Measurements from ENCODE around the gene FAM131A. TPM values are rescaled to one million over a fixed set of nuclear protein-coding genes. Genes with fewer than 3 reads are reported as not detected.

Gene FAM131A
- total and polyA plus RNA-seq, 9 of the 15 experiments (the other 6 are each of a cell fraction or from before 2014, with no cell fraction given): 0.48 to 11.1 (median 4.3) TPM

GRCh38 chr3:184314363-184314699 lies 23.1 kb upstream of the FAM131A start, which contains the start of gene EIF4G1 (continued):
- TF ChIP-seq GMEB1 (CRISPR knock-in tag; IDR thresholded peaks at IDR 0.05): peak; percentile 84
- no peak for TF ChIP-seq POLR2AphosphoS5 (IDR thresholded peaks at IDR 0.05; ENCODE audit: control insufficient read depth, insufficient read depth, low read depth, low read length)
- no peak for TF ChIP-seq ERF (CRISPR knock-in tag; IDR thresholded peaks at IDR 0.05)
- peak; percentile 85 for TF ChIP-seq POLR2G (IDR thresholded peaks at IDR 0.05; ENCODE audit: low read depth, low read length)
- TF ChIP-seq ZNF639 (CRISPR knock-in tag; conservative IDR thresholded peaks at IDR 0.05 in 1 of 2, IDR thresholded peaks at IDR 0.05 in 1 of 2): peak in 1 of 2 experiments; percentile 71; a peak in 1 of 4 replicates
- TF ChIP-seq SP1 (CRISPR knock-in tag; IDR thresholded peaks at IDR 0.05): peak; percentile 56
- peak; percentile 49; the same call in 1 of the 2 replicates for TF ChIP-seq JUN (IDR thresholded peaks at IDR 0.05; ENCODE audit: borderline replicate concordance, low read depth, low read length)
- no peak for TF ChIP-seq JUN (CRISPR knock-in tag; IDR thresholded peaks at IDR 0.05; ENCODE audit: borderline replicate concordance)
- TF ChIP-seq NR4A1 (CRISPR knock-in tag; IDR thresholded peaks at IDR 0.05): no peak
- no peak for TF ChIP-seq NR4A1 (tag; IDR thresholded peaks at IDR 0.05)
- no peak for TF ChIP-seq POLR2AphosphoS2 (IDR thresholded peaks at IDR 0.05; ENCODE audit: low read length)
- TF ChIP-seq HCFC1 (IDR thresholded peaks at IDR 0.05; ENCODE audit: low read depth, low read length): peak; percentile 27; the same call in 1 of the 2 replicates
- TF ChIP-seq EP400 (IDR thresholded peaks at IDR 0.05): peak; percentile 73; the same call in 1 of the 2 replicates
- TF ChIP-seq RBM17 (IDR thresholded peaks at IDR 0.05; ENCODE audit: borderline replicate concordance, low read depth, low read length): no peak
- TF ChIP-seq KDM5B (IDR thresholded peaks at IDR 0.05; ENCODE audit: insufficient replicate concordance, low read depth, low read length): peak; percentile 87
- TF ChIP-seq TBP (optimal IDR thresholded peaks at IDR 0.05; ENCODE audit: low read depth, low read length): peak; percentile 87
- no peak for TF ChIP-seq ZNF239 (CRISPR knock-in tag; IDR thresholded peaks at IDR 0.05)
- no peak for TF ChIP-seq MCM3 (IDR thresholded peaks at IDR 0.05)
- TF ChIP-seq DPF2 (IDR thresholded peaks at IDR 0.05): 0 out of 2 replicates have a peak, but pooled peaks have one; percentile 3
- peak; percentile 70 for TF ChIP-seq CCNT2 (IDR thresholded peaks at IDR 0.05; ENCODE audit: borderline replicate concordance, extremely low read depth, insufficient read length, low read depth, low read length)
- peak; percentile 62 for TF ChIP-seq POLR2A (conservative IDR thresholded peaks at IDR 0.05)
- TF ChIP-seq SMARCA4 (IDR thresholded peaks at IDR 0.05): no peak
- TF ChIP-seq MNT (conservative IDR thresholded peaks at IDR 0.05): peak; percentile 96 to 98
- TF ChIP-seq MEIS2 (IDR thresholded peaks at IDR 0.05; ENCODE audit: partially characterized antibody): peak; percentile 66
- TF ChIP-seq RAD51 (IDR thresholded peaks at IDR 0.05; ENCODE audit: borderline replicate concordance, low read depth): peak; percentile 97
- TF ChIP-seq HDAC1 (IDR thresholded peaks at IDR 0.05): peak in 1 of 2 experiments; percentile 18; a peak in 1 of 4 replicates
- TF ChIP-seq NRF1 (conservative IDR thresholded peaks at IDR 0.05 in 1 of 2, IDR thresholded peaks at IDR 0.05 in 1 of 2): peak; percentile 90 to 91
- TF ChIP-seq RUNX1 (IDR thresholded peaks at IDR 0.05; ENCODE audit: low read depth): no peak
